LoVo (cell line): ENCODE data around the gene TENM4.
A peak's percentile ranks its signal among the peaks of the same experiment; 100 is the strongest.

Experiments
- DNase-seq: peaks from one replicate; pipeline ENCODE4 v3.0.0-alpha.2; 2016; ENCODE audit warnings: low spot score

The TENM4 gene

DNA sequence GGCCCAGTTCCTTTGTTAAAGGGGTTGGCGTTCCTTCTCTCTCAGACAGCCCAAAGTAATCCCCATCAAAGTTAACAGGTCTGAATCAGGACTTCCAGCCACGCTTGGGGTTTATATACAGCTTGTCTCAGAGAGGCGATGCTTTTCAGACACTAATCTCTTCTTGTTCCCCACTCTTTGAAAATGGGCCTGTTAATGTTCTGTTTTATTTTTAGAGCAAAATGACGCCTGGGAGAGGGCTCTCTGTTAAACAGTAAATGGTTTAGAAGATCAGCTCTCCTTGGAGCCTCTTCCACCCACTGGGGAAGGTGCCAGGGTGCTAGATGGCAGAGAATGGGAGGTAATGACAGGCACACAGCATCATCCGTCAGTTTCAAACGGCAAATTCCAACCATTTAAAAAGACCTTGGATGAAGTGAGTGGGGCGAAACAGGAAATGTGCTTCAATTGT is 630.2 kb downstream of the TENM4 start:
- DNase-seq = no peak

DNA sequence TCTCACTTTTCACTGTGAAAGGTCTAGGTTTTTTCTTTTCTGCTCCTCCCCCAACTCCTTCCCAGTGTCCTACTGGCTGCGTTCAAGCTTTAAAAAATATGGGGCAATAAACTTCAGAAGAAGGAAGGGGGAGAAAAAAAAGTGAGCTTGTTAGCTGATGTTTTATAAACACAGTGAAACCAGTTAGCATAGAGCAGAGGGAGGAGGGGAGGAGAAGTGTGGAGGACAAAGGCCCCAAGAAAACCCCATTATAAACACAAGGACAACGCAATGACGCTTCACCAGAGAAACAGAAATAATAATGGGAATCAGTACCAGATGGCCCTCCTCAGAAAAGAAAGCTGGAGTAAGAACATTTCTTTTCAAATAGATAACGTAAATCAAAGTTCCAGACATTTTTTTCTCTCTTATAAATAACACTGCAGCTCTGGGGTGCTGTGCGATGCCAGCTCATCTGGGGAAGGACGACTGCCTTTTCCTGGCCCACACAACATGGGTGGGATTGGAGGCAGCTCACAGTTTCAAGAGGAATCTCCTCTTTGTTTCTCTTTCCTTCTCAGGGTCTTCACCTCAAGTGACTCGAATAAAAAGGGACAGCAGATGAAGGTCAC is 630.8 kb downstream of the TENM4 start:
- no peak for DNase-seq

DNA sequence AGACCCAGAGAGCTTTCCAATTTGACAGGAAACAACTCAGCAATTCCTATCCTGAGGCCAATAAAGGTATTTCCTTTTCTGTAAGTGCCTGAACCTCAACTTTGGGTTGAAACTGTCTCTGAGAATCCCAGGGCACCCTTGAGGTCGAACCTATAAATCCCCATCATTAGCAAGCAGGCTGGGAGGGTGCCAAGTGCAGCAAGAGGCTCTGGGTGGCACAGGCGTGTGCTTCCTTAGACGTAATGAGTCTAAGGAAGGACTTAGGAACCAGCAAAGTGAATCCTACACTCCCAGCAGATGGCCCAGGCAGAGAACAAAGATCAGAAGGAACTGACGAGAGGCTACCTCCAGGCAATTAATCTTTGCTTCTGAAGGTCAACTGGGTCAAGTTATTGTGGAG is 631.9 kb downstream of the TENM4 start:
- DNase-seq = no peak

DNA sequence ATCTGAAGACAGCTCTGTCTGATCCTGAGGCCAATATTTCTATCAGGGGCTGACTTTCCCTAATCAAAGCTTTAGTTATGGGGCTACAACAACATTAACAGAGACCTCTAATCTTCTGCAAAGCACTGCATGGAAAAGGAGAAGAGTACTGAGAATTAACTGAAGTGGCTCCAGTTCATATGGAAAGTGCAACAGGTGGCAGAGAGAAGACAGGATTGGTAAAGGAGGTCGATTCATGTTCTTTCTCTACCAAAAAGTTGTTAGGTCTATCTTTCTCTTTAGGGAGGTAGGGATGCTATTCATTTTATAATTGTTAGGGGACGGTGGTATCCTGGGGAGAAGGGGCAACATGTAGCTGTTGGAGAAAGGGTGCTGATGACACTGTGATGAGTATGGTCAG is 633.5 kb downstream of the TENM4 start:
- DNase-seq = no peak

DNA sequence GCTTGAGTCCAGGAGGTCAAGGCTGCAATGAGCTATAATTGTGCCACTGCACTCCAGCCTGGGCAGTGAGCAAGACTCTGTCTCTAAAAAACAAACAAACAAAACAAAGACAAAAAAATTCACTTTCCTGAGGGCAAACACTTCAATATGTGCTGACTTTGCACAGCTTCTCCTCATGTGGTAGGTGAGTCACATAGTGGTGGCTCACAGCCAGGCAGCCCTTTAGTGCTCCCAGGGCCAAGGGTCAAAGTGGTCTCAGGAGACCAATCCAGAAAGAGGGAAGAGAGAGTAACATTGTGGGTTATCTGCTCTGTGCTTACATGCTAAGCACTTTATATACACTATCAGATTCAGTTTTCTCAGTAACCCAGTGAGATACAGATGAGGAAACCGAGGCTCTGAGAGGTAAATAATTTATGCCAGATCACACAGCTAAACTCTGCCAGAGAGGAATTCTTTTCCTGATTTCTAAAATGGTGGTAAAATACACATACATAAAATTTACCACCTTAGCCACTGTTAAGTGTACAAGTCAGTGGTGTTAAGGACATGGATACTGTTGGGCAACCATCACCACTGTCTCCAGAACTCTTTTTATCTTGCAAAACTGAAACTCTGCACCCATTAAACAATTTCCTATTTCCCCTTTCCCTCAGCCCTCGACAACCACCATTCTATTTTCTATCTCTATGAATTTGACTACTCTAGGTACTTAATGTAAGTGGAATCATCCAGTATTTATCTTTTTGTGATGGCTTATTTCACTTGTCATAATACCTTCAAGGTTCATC is 634.4 kb downstream of the TENM4 start:
- no peak for DNase-seq

DNA sequence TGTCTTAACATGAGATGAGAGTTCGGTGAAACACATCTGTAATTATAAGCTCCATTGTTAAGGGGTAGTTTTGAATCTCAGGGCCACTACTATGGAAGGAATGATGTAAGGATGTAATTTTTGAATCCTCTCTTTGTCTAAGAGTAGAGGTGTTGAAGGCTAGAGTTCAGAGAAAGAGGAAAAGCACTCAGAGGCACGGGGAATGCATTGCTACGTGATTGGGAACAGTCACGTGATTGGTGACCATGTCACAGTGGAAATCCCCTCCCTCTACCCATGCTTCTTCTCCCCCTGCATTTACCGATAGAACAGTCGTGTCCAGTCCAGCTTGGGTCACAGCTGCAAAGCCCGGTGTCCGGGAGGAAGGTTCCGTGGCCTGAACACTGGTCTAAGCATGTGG is 635.8 kb downstream of the TENM4 start:
- no peak for DNase-seq

DNA sequence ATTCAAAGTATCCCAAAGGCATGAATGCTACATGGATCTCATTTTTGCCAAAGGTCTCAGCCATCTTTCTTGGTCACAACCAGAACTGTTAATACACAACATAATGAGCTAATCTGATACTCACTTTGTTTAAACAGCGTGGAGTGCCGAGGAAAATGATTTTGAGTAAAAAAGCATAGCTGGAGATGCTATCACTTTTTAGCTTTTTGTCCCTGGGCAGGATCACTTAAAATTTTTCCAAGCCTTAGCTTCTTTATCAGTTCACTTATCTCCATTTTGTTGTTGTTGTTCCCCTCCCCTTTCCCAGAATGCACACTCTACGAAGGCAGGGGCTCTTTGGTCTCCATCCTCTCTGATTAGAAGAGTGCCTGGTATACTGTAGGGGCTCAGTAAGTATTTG is 636.8 kb downstream of the TENM4 start:
- no peak for DNase-seq

DNA sequence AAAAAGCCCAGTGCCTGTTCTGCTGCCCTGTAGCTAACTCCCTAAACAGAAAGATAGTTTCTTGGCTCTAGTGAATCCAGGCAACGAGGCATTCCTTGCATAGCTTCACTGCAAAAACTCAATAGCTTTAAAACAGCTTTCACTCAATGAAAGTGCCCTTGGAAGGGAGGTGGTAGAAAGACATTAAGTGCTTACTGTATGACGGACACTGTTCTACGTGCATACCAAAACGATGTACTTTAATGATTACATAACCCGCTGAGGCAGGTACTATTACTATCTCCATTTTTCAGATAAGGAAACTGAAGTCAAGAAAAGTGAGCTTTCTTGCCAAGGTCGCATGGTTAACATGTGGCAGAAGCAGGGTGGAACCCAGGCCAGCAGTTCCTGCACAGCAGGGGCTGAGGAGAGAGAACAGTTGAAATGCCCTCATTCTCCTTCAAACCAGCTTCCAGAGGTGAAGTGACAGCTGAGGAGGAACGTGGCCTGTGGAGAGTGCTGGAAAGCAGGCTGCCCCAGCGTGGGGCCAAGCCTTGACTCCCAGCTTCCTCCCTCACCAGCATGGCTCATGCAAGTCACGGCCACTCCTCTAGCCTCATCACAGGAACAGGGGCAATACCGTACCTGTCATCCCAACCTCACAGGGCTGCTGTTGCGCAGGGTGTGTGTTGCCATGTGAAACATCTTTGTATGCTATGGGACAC is 638.6 kb downstream of the TENM4 start:
- DNase-seq = no peak

DNA sequence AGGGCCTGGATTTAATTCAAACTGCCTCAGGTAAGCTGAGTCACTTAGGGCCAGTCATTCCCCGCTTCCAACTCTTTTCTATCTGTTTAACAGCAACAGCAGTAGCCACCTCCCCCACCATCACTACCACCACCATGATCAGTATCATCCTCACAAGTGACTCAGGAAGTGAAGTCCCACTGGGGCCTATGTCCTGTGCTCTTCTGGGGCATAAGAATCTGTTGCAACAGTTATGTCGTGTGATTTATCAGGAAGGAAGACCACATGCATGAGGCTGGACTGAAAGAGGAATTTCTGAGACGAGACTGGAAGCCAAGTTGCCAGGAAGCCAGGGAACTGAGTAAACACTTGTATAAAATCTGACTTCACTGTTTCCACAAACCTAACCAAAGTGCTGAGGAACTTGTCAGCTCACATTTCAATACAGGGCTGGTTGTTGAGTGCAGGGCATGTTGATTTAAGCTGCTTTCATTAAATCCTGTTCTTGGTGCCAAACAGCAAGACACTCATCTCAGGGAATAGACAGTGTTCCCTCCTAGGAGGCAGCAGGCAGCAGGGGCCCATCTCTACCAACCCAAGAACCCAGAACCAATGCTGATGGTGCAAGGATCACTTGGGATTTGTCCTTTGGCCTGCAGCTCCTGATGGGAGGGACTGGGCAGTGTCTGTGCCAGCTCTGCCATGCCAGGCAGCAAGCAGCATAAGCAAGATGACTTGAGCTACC is 639.5 kb downstream of the TENM4 start:
- DNase-seq = no peak

DNA sequence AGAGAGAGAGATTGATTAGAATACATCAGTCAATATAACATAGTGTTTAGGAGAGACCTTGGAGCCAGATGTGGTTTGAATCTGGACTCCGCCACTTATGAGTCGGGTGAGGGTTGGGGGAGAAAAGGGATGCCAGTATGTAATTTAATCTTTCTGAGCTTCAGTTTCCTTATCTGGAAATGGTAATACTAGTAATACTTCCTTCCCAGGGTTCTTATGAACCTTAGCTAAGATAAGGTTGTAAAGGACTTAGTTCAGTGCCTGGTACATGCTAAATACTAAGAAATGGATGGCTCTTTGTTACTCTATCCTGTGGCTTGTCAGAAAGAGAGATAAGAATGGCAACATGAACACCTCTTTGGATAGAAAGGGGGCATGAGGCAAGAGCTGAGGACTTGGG is 640.1 kb downstream of the TENM4 start:
- DNase-seq = no peak

DNA sequence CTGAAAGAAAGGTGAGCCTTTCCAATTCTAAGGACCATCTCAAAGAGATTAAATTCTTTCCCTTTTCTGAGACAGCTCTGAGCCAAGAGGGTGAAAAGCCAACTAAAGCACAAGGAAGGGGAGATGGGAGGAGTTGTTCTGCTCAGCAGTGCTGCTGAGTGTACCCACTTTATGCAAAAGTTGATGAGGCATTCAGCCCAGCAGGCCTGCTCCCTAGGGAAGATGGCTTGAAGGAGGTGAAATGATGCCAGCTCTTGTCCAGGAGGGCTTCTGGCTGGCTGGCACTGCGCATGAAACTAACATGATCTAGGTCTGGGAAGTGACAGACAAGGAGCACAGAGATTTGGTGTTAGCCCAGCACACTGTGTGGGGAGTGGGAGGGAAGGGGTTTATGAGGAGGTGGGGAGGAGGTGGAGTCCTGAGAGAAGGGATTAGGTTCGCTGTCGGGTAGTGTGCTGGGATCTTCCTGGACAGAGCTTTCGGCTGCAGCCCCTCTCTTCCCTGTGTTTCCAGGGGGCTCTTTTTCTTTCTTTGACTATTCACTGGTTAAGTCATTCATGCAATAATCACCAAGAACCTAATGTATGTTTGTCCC is 640.6 kb downstream of the TENM4 start:
- DNase-seq = no peak

DNA sequence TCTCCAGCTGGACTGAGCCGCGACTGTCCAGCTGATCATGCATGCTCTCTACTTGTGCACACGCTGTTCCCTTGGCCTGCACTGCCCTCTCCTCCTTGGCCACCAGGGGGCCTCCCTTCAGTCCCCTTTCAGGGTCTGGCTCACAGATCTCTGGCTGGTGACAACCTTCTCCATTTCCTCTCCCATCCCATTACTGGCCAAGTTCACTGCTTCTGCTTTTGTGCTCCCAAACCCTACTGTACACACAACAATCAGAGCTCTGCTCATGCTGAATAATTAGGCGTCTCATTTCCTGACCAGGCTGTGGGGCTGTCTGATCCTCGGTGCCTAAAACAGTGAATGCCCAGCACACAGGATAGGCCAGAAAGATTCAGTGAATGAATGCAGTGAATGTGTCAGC is 642.2 kb downstream of the TENM4 start:
- DNase-seq = peak; percentile 44

DNA sequence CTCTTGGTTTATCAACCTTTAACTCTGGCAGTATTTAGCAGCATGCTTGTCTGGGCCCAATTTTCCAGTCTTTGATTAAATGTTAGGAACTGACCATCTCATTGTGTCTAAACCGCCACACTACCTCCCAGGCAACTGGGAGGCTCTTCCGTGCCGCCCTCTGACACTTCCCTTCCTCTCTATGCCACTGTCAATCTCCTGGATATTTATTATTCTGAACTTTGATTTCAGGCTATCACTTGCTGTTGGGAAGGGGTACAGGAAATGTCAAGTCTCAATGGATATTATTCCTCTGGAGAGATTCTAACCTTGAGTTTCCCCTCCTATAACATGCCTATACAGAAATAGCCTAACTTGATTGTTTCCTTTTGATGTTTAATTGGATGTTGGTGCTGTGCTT is 643.3 kb downstream of the TENM4 start:
- no peak for DNase-seq

DNA sequence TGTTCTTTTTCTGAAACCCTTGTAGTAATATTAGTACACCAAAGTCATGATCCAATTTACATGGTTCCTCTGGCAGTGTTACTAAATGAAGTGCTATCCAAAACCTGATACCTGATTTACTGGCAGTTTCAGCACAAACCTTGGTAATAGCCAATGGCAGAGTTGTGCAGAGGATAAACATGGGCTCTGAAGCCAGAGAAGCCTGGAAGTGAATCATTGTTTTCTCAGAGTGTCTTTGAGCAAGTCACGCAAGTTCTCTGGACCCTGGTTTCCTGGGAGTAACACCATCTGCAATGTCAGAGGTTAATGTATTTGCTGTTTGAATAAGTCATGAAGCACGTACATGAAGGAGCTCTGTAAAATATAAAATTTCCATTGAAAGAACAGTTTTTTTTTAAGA is 643.9 kb downstream of the TENM4 start:
- no peak for DNase-seq

DNA sequence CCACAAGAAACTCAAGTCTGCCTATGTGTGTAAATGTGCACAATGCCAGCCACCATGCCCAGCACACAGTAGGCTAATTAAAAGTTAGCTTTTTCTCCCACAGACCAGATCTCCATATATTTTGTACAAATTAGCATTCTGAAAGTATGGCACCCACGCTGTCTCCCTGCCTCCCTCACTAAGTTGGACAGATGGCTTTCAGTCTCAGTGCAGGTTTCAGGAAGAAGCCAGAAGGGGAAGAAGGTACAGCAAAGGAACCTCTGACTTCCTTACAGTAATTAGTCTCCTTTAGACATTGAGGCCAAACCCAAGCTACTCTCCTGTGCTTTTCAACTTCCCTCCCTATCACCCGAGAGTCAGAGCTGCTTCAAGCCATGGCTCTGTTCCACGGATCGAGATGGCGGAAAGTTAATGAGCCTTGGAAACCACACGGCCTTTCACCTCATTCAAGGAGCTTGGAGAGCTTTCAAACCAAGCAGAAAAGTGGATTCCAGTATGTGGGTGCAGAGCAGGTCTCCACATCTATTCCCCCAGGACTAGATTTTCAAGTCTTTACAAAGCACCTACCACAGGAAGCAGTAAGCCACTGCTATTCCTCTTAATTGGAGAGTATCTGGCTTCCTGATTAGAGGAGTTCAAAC is 645.1 kb downstream of the TENM4 start:
- DNase-seq = no peak

DNA sequence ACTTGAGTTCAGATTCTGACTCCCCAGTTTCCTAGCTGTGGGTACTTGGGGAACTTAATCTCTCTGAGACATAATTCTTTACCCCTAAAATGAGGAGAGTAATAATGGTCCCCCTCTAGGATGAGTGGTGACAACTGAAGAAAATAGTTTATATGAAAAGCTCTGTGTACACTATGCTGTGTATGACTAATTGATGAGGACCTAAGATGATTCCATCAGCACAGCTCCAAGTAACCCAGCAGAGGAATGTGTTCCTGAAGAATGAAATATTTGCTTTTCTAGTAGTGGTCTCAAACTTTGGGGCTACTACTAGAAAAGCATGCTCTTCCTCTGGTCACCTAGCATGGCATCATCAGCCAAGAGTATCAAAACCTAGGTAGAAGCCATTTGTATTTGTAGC is 648.9 kb downstream of the TENM4 start:
- no peak for DNase-seq

DNA sequence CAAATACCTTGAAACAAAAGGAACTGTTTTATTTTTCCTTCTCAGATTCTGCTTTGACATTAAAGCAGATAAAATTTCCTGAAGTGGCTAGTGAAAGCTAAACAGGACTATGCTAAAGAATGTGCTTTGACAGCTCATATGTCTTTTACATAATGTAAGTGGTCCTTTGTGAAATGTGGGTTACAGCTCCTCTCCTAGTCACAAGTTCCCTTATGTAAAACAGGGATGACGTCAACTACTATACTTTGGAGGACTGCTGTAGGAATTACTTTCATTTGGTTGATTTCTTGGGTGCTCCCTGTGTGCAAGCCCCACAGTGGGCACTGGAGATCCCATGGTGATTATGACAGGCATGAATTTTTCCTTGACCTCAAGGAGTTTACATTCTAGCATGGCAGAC is 649.6 kb downstream of the TENM4 start:
- no peak for DNase-seq

DNA sequence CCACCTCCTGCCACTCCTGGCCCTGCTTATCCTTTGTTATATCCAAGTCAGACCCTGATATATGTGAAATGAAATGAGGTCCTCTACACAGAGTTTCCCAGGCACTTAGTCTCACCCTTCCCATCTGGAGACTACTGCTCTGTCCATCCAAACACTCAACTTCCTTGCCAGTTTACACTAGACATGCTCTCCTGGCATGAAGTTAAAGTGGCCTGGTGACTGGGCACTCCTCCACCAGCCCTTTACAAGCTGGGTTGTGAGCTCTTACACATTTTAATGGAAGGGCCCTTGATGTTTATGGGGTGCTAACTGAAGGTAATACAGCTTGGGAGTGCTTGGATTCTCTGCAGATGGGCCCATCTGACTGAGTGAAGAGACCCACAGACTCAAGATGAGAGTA is 650.0 kb downstream of the TENM4 start:
- DNase-seq = no peak

DNA sequence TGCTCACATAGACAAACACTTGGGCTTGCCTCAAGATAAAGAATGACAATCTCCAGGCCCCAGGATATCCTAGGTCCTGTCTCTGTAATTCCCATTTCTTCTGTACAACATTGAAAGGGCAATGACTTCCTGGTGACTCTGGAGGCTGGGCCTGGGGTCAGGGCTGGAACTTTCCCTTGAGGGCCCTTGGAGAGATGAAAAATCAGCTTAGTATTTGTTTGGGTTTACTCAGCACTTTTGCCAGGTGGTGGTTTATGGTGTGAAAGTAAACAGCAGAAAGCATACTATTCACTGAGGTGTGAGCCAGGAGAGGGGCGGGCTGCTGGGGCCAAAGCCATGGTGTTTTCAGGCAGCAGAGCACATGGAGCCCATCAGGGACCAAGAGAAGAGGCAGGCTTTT is 651.5 kb downstream of the TENM4 start:
- DNase-seq = no peak

DNA sequence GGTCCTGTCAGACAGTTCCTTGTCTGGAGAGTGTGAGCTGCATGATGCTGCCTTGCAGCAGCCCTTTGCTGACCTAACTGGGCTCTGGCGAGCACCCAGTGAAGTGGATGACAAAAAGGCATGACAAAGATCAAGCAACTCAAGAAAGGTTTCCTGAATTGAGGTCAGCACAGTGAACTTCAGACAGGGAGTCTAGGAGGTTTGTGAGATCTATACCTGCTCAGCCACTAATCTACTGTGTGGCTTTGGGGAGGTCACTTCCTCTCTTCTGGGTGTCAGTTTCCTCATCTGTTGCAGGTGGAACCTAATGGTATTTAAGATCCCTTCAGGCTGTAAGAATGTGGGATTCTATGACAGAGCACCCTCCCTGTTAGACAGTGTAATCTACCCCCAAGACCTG is 652.3 kb downstream of the TENM4 start:
- DNase-seq = no peak

DNA sequence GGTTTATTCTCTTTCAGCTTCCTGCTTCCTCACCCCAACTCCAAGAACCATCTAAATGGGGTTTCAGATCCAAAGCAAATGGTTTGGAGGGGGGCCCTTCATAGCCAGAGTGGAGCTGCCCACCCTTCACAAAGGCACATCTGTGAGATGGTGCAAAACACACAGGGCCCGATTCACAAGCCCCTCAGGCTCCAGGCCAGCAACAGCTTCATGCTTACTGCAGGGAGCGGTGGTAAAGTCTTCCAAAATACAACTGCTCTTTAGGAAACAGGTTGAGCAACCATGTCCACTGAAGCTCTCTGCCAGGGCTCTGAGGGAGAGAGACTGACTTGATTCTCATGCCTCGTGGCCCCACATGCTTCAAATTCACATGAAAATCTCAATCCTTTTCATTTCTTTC is 653.1 kb downstream of the TENM4 start:
- DNase-seq = no peak

DNA sequence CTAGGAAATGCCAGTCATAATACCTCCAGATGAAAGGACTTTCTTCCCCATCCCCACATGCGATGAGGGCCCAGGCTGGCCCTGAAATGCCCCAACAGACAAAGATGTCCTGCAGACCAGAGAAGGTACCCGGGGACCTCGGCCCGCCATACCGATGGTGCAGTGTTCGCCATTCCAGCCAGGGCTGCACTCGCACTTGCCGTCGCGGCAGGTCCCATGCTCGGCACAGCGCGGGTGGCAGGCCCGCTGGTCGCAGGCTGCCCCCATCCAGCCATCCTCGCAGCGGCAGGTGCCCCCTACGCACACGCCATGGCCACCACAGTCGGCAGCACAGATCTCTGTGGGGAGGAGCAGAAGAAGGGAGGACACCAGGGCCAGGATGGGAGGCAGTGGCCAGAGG is 654.1 kb downstream of the TENM4 start:
- DNase-seq = no peak
